ENCODE measurements around the gene SNX9.

DNA sequence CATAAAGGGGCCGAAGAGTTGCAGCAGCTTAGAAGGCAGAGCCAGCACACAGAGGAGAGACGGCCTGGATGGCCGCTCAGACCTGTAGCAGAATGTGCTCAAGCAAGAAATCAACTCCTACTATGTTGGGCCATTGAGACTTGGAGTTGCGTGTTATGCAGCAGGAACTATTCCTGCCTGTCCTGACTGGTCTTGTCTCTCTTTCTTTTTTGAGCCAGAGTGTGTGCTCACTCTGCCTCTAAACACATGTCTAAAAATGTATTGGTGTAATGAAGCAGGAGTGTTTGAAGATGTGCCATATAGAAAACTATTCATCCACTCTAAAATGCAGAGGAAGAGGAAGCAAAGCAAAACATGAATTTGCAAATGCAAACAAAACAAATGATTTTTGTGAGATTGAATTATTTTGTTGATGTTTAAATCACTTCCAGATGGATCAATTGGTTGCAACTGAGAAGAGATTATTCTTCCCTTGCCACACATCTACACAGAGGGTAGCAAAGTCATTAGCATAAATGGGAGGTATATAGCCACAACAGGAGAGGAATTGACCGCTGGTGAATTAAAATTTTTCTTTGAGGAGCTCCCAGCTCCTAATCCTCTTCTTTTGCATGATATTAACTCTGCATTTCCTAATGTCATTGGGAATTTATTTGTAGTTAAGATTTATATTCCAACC, 138.2 kb downstream of the SNX9 start:
- TF ChIP-seq, protein P1, sequence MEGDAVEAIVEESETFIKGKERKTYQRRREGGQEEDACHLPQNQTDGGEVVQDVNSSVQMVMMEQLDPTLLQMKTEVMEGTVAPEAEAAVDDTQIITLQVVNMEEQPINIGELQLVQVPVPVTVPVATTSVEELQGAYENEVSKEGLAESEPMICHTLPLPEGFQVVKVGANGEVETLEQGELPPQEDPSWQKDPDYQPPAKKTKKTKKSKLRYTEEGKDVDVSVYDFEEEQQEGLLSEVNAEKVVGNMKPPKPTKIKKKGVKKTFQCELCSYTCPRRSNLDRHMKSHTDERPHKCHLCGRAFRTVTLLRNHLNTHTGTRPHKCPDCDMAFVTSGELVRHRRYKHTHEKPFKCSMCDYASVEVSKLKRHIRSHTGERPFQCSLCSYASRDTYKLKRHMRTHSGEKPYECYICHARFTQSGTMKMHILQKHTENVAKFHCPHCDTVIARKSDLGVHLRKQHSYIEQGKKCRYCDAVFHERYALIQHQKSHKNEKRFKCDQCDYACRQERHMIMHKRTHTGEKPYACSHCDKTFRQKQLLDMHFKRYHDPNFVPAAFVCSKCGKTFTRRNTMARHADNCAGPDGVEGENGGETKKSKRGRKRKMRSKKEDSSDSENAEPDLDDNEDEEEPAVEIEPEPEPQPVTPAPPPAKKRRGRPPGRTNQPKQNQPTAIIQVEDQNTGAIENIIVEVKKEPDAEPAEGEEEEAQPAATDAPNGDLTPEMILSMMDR (IDR thresholded peaks at IDR 0.05), result no peak
- TF ChIP-seq POLR2A (IDR thresholded peaks at IDR 0.05), result no peak

Measured in body of pancreas (tissue), 4 donors.